HCT116 (cell line): Measurements from ENCODE around the gene PGGHG. TPM values are rescaled to one million over a fixed set of nuclear protein-coding genes. Genes with fewer than 3 reads are reported as not detected.

Source experiments
- ATAC-seq: fragments of 200-7000 bp; cut with Tn5 transposase; 2 replicates; pipeline ENCODE4 v1.9.1; 2020; ENCODE audit warnings: mild to moderate bottlenecking, moderate library complexity
- Bru-seq: library from RNA; stranded (reverse); fragments of 400-500 nt; gene quantifications from one replicate; lab custom pipeline; 2021; lab: Mats Ljungman, UMichigan
- BruChase-seq, 2 experiments: library from RNA; stranded (reverse); fragments of 400-500 nt; gene quantifications; one replicate each; lab custom pipeline; 2021; lab: Mats Ljungman, UMichigan
- BruUV-seq: library from RNA; stranded (reverse); fragments of 400-500 nt; replicated peaks from 2 replicates; lab custom pipeline; 2021; lab: Mats Ljungman, UMichigan
- CTCF ChIA-PET: fragments of 300-600 bp; sonication (Branson Sonifier 250); formaldehyde crosslinking; loops from one replicate; lab custom pipeline; 2021; ENCODE audit warnings: antibody characterized with exemption; lab: Charles Lee
- POLR2A ChIA-PET: fragments of 300-600, 350-600 bp; sonication (Branson Sonifier 250); formaldehyde crosslinking; loops from one replicate; lab custom pipeline; 2021; ENCODE audit warnings: antibody characterized with exemption; lab: Charles Lee
- RAD21 ChIA-PET, 2 experiments: fragments of 300-600 bp; sonication (Branson Sonifier 250); formaldehyde crosslinking; loops; one replicate each; lab custom pipeline; 2023; ENCODE audit warnings: low total read pairs in 2 of 2; ENCODE audit not compliant: uncharacterized antibody in 2 of 2, unreplicated experiment in 2 of 2, low non-redundant PET in 1 of 2; lab: Charles Lee
- DNase-seq: peaks from one replicate; pipeline ENCODE4 v3.0.0-alpha.2; 2010; ENCODE audit warnings: low read depth, low spot score
- H2AFZ ChIP-seq: fragments of 200-600 bp; shearing (Covaris generic), sonication (generic); 2 replicates; pipeline ENCODE4 v1.6.1; 2017; ENCODE audit warnings: low read depth, mixed run types, mixed read lengths, antibody characterized with exemption, low read length; ENCODE audit not compliant: poor library complexity, severe bottlenecking
- H3K27ac ChIP-seq: 2 replicates; pipeline ENCODE4 v1.5.1; 2012; ENCODE audit warnings: low read depth, low read length
- H3K27me3 ChIP-seq: fragments of 200-600 bp; sonication (generic); 2 replicates; pipeline ENCODE4 v1.6.1; 2016; ENCODE audit warnings: mixed run types, low read length, mixed read lengths; ENCODE audit not compliant: insufficient read depth
- H3K36me3 ChIP-seq, 2 experiments: fragments of 200-500 bp in 1 of 2; fragments of 200-600 bp in 1 of 2; sonication (Bioruptor generic) in 1 of 2; sonication (generic) in 1 of 2; 2 replicates each; pipeline versions ENCODE4 v1.5.1 to v1.6.1; 2014 to 2016; ENCODE audit warnings: low read length in 2 of 2, inconsistent platforms in 1 of 2, mixed read lengths in 1 of 2, mixed run types in 1 of 2; ENCODE audit not compliant: insufficient read depth in 2 of 2, control insufficient read depth in 1 of 2
- H3K4me1 ChIP-seq, 2 experiments: fragments of 200-600 bp in 1 of 2; sonication (generic) in 1 of 2; 2 replicates each; pipeline versions ENCODE4 v1.5.1 to v1.6.1; 2012 to 2017; ENCODE audit warnings: low read length in 2 of 2, inconsistent platforms in 1 of 2, mild to moderate bottlenecking in 1 of 2, mixed read lengths in 1 of 2, mixed run types in 1 of 2, moderate library complexity in 1 of 2; ENCODE audit not compliant: insufficient read depth in 2 of 2, control insufficient read depth in 1 of 2
- H3K4me2 ChIP-seq: fragments of 200-600 bp; sonication (generic); 2 replicates; pipeline ENCODE4 v1.6.1; 2017; ENCODE audit warnings: mixed run types, low read length, mixed read lengths
- H3K4me3 ChIP-seq, 2 experiments: fragments of 200-600 bp in 1 of 2; sonication (generic) in 1 of 2; replicated peaks in 1 of 2; 2 replicates each; pipeline ENCODE4 v1.5.1; 2011 to 2016; ENCODE audit warnings: low read length in 2 of 2, control low read depth in 1 of 2, low read depth in 1 of 2, mild to moderate bottlenecking in 1 of 2, mixed read lengths in 1 of 2, mixed run types in 1 of 2
- H3K79me2 ChIP-seq: fragments of 200-600 bp; sonication (generic); 2 replicates; pipeline ENCODE4 v1.6.1; 2017; ENCODE audit warnings: mild to moderate bottlenecking, mixed run types, low read length, moderate library complexity, mixed read lengths; ENCODE audit not compliant: insufficient read depth
- H3K9ac ChIP-seq: fragments of 200-600 bp; sonication (generic); 2 replicates; pipeline ENCODE4 v1.6.1; 2016; ENCODE audit warnings: low read length, mixed read lengths
- H3K9me2 ChIP-seq: fragments of 200-600 bp; sonication (generic), shearing (Covaris generic); 2 replicates; pipeline ENCODE4 v1.6.1; 2017; ENCODE audit warnings: mixed run types, mild to moderate bottlenecking, moderate library complexity; ENCODE audit not compliant: insufficient read depth
- H3K9me3 ChIP-seq, 2 experiments: fragments of 200-500 bp in 1 of 2; fragments of 200-600 bp in 1 of 2; sonication (Bioruptor generic) in 1 of 2; sonication (generic) in 1 of 2; 2 replicates each; pipeline ENCODE4 v1.6.1; 2014 to 2017; ENCODE audit warnings: low read length in 2 of 2, mixed read lengths in 2 of 2, inconsistent platforms in 1 of 2, low read depth in 1 of 2, mild to moderate bottlenecking in 1 of 2, mixed run types in 1 of 2, moderate library complexity in 1 of 2; ENCODE audit not compliant: control insufficient read depth in 1 of 2, insufficient read depth in 1 of 2
- H4K20me1 ChIP-seq: fragments of 200-600 bp; sonication (generic), shearing (Covaris generic); 2 replicates; pipeline ENCODE4 v1.6.1; 2017; ENCODE audit warnings: mixed run types, mild to moderate bottlenecking, moderate library complexity; ENCODE audit not compliant: insufficient read depth
- ATF3 ChIP-seq: IDR thresholded peaks from 2 replicates; pipeline ENCODE4 v1.6.1; 2012
- CBX3 ChIP-seq: IDR thresholded peaks from 2 replicates; pipeline ENCODE4 v1.6.1; 2012; ENCODE audit warnings: low read depth
- EGR1 ChIP-seq: IDR thresholded peaks from 2 replicates; pipeline ENCODE4 v1.6.1; 2012; ENCODE audit warnings: low read depth
- POLR2A ChIP-seq: IDR thresholded peaks from 2 replicates; pipeline ENCODE4 v1.7.0; 2011; ENCODE audit warnings: borderline replicate concordance; ENCODE audit not compliant: insufficient read depth, insufficient read length; ENCODE audit errors: extremely low read depth
- POLR2AphosphoS5 ChIP-seq: IDR thresholded peaks from 2 replicates; pipeline ENCODE4 v1.6.1; 2011; ENCODE audit warnings: mild to moderate bottlenecking, low read depth, low read length, moderate library complexity
- REST ChIP-seq: IDR thresholded peaks from 2 replicates; pipeline ENCODE4 v1.6.1; 2012; ENCODE audit warnings: low read depth
- SP1 ChIP-seq: IDR thresholded peaks from 2 replicates; pipeline ENCODE4 v1.6.1; 2012; ENCODE audit warnings: low read depth
- ZFX ChIP-seq: fragments of 450-650 bp; IDR thresholded peaks from 2 replicates; pipeline ENCODE4 v1.6.1; 2017
- intact Hi-C: fragments of 100-400 bp; cut with micrococcal nuclease; formaldehyde crosslinking; loops from 2 replicates; pipeline ENCODE4 v1.10.0; 2022
- long read RNA-seq: library from polyadenylated mRNA; unstranded; transcript quantifications from one replicate; pipeline ENCODE4 v2.0.0, GENCODE V29; 2021; ENCODE audit not compliant: unreplicated experiment
- polyA plus RNA-seq: library from polyadenylated mRNA; unstranded; fragments of >200 nt; gene quantifications from 2 replicates; pipeline ENCODE4 v1.2.1, GENCODE V29; 2012; ENCODE audit warnings: missing spikeins
- total RNA-seq: library from RNA; stranded (reverse); gene quantifications from one replicate; pipeline ENCODE4 v1.2.1, GENCODE V29; 2021; ENCODE audit not compliant: unreplicated experiment

Gene PGGHG
- 57.5 TPM for total RNA-seq
- polyA plus RNA-seq = 33.9 and 37.6 TPM in 2 replicates
- percentile 65 among the genes with signal in this experiment for Bru-seq, nascent RNA
- percentile 73 among the genes with signal in this experiment for BruChase-seq, experiment 1, labeled RNA remaining after a 6-hour chase
- BruChase-seq, experiment 2, labeled RNA remaining after a 2-hour chase = percentile 64 among the genes with signal in this experiment
- long read RNA-seq, partial matches to known transcripts = 46 of 119 reads
- long read RNA-seq, other reads (novel, unspliced or antisense) = 72 of 119 reads

- no peaks in the 10 kb centered on the region for H3K9me2 ChIP-seq
- peak within 1 kb of the TSS; percentile 76 for H3K9ac ChIP-seq
- no peaks in the 10 kb centered on the region for H3K27me3 ChIP-seq
- H3K79me2 ChIP-seq = peaks cover 7% of the 10 kb centered on the region; the same call in 1 of the 2 replicates
- DNase-seq = no peak
- no TSS peak for BruUV-seq
- H3K9me3 ChIP-seq = no peaks in the 10 kb centered on the region
- peak; percentile 90 for ATAC-seq
- TF ChIP-seq ZFX = peak; percentile 33; the same call in 1 of the 2 replicates
- TF ChIP-seq SP1 = no peak
- peak; percentile 69 for TF ChIP-seq EGR1
- no peak for TF ChIP-seq ATF3
- TF ChIP-seq CBX3 = no peak
- peak; percentile 77 for TF ChIP-seq POLR2AphosphoS5
- no peak for TF ChIP-seq REST
- peak; percentile 30 for TF ChIP-seq POLR2A
- H3K4me2 ChIP-seq = peak within 1 kb of the TSS; percentile 90
- H3K36me3 ChIP-seq = peaks cover 0 to under 1% of the 10 kb centered on the region in 2 experiments; a peak in 2 of 4 replicates
- CTCF ChIA-PET = no interaction called here
- H2AFZ ChIP-seq = no peak within 1 kb of the TSS
- RAD21 ChIA-PET = no interaction called here
- intact Hi-C loops = loop anchor here (5.0 kb wide), 1 partner anchor 51 kb away; the partner anchor contains the start of genes PSMD13 and SIRT3
- H4K20me1 ChIP-seq = no peaks in the 10 kb centered on the region
- POLR2A ChIA-PET = no interaction called here
- H3K27ac ChIP-seq = peak within 1 kb of the TSS; percentile 79; the same call in 1 of the 2 replicates
- peak within 1 kb of the TSS; percentile 59 to 72 for H3K4me3 ChIP-seq
- peaks cover 14 to 25% of the 10 kb centered on the region in 2 experiments for H3K4me1 ChIP-seq
These were observed at the start of gene PGGHG for GRCh38 chr11:288478-289397. PGGHG (plus strand) TSS chr11:289126; CDS start chr11:289817, 691 bp downstream.
